ENCODE measurements around the gene SAT1.

SAT1 gene

DNA sequence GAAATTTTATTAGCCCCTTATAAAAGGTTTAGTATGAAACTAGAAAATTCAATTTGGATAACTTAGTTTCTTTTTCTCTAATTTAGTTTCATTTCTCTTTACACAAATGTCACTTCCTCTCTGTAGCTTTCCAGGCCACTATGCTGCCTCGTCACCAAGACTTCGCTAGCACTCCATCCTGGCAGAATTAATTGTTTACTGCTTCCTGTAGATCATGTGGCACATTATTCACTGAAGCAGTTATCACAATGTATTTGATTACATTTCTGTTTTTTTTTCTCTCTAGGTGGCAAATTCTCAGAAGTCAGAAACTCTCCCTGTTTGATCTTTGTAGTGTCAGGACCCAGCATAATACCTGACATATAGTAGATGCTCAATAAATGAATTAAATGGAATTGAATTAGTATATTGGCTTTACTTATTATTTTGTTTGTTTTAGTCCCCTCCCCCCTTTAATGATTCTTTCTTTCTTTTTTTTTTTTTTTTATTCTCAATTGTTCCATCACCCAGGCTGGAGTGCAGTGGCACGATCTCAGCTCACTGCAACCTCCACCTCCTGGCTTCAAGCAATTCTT lies 9.3 kb upstream of the SAT1 start:
- H3K27ac ChIP-seq (ENCODE audit: low read depth, low read length), result no peak overlapping the region
- H3K9ac ChIP-seq (ENCODE audit: low read depth in 1 of 2, low read length in 2 of 2), result no peak overlapping the region
- peaks cover 0 to 4% of the 10 kb centered on the region in 2 donors for H3K4me1 ChIP-seq (ENCODE audit: control insufficient read depth in 1 of 2, insufficient read depth in 2 of 2, low read length in 2 of 2)
- H3K36me3 ChIP-seq (ENCODE audit: control insufficient read depth in 1 of 2, insufficient read depth in 2 of 2, low read length in 2 of 2), result no peaks in the 10 kb centered on the region
- peak overlapping the region in 1 of 2 donors; percentile 35 for H3K4me3 ChIP-seq (ENCODE audit: low read depth in 1 of 2, low read length in 2 of 2)
- H3K27me3 ChIP-seq (ENCODE audit: control insufficient read depth in 1 of 2, insufficient read depth in 2 of 2, low read length in 2 of 2), result no peaks in the 10 kb centered on the region
- H3K9me3 ChIP-seq (ENCODE audit: control insufficient read depth in 1 of 2, low read length in 2 of 2), result no peaks in the 10 kb centered on the region

DNA sequence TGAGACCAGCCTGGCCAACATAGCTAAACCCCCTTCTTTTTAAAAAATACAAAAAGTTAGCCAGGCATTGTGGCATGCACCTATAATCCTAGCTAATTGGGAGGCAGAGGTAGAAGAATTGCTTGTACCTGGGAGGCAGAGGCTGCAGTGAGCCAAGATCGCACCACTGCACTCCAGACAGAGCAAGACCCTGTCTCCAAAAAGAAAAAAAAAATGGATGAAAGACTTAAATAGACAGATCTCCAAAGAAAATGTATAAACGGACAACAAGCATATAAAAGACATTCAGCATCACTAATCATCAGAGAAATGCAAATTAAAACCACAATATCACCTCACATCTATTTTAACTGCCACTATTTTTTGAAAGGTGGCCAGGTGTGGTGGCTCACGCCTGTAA lies 6.6 kb upstream of the SAT1 start:
- no peaks in the 10 kb centered on the region for H3K9me3 ChIP-seq (ENCODE audit: control insufficient read depth in 1 of 2, low read length in 2 of 2)
- no peaks in the 10 kb centered on the region for H3K36me3 ChIP-seq (ENCODE audit: control insufficient read depth in 1 of 2, insufficient read depth in 2 of 2, low read length in 2 of 2)
- H3K4me3 ChIP-seq (ENCODE audit: low read depth in 1 of 2, low read length in 2 of 2), result no peak overlapping the region
- H3K9ac ChIP-seq (ENCODE audit: low read depth in 1 of 2, low read length in 2 of 2), result no peak overlapping the region
- H3K27ac ChIP-seq (ENCODE audit: low read depth, low read length), result no peak overlapping the region
- H3K27me3 ChIP-seq (ENCODE audit: control insufficient read depth in 1 of 2, insufficient read depth in 2 of 2, low read length in 2 of 2), result no peaks in the 10 kb centered on the region
- H3K4me1 ChIP-seq (ENCODE audit: control insufficient read depth in 1 of 2, insufficient read depth in 2 of 2, low read length in 2 of 2), result peaks cover 0 to 4% of the 10 kb centered on the region in 2 donors

DNA sequence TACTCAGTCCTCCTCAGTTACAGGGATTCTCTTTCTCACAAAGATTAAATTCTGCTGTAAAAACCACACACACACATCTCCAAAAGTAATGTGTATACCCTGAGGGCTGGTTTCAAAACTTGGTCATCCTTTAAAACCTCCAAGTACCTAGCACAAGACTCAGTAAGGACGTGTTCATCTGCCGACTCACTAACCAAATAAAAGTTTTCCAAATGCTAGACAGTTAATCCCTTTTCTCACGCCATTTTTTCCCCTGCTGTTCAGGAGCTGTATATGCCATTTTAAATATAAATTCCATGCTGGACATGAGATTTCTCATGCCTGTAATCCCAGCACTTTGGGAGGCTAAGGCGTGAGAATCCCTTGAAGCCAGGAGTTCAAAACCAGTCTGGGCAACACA lies 3.9 kb upstream of the SAT1 start:
- Histone ChIP-seq H3K4me3 (ENCODE audit: low read depth in 1 of 2, low read length in 2 of 2) (no peak overlapping the region), H3K4me1 (ENCODE audit: control insufficient read depth in 1 of 2, insufficient read depth in 2 of 2, low read length in 2 of 2) (peaks cover 0 to 3% of the 10 kb centered on the region in 2 donors), H3K9ac (ENCODE audit: low read depth in 1 of 2, low read length in 2 of 2) (no peak overlapping the region), H3K27ac (ENCODE audit: low read depth, low read length) (no peak overlapping the region), H3K36me3 (ENCODE audit: control insufficient read depth in 1 of 2, insufficient read depth in 2 of 2, low read length in 2 of 2) (no peaks in the 10 kb centered on the region), H3K27me3 (ENCODE audit: control insufficient read depth in 1 of 2, insufficient read depth in 2 of 2, low read length in 2 of 2) (no peaks in the 10 kb centered on the region), H3K9me3 (ENCODE audit: control insufficient read depth in 1 of 2, low read length in 2 of 2) (no peaks in the 10 kb centered on the region)

DNA sequence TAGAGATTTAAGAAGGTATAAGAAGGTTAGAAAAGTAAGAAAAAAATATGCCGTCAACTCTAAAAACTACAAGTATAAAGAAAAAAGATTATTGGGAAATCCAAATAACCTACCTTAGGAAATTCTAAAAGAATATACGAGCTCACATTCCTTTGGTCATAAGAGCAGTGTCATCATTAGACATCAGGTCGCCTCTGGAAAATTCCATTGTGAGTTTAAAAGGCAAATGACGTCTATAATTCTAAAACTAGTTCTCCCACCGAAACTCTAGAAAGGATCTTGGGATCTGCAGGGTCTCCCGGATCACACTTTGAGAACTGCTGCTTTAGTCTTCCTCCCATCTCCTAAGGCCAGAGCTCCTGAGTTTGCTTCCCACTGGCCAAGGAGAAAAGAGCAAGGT lies 518 bp upstream of the SAT1 start:
- H3K4me3 ChIP-seq (ENCODE audit: low read depth in 1 of 2, low read length in 2 of 2), result peak overlapping the region in 1 of 2 donors; percentile 48
- no peaks in the 10 kb centered on the region for H3K9me3 ChIP-seq (ENCODE audit: control insufficient read depth in 1 of 2, low read length in 2 of 2)
- peaks cover 9 to 10% of the 10 kb centered on the region in 2 donors for H3K36me3 ChIP-seq (ENCODE audit: control insufficient read depth in 1 of 2, insufficient read depth in 2 of 2, low read length in 2 of 2)
- no peaks in the 10 kb centered on the region for H3K27me3 ChIP-seq (ENCODE audit: control insufficient read depth in 1 of 2, insufficient read depth in 2 of 2, low read length in 2 of 2)
- H3K27ac ChIP-seq (ENCODE audit: low read depth, low read length), result no peak overlapping the region
- H3K4me1 ChIP-seq (ENCODE audit: control insufficient read depth in 1 of 2, insufficient read depth in 2 of 2, low read length in 2 of 2), result peaks cover 3 to 5% of the 10 kb centered on the region in 2 donors
- peak overlapping the region; percentile 38 to 60 for H3K9ac ChIP-seq (ENCODE audit: low read depth in 1 of 2, low read length in 2 of 2)

DNA sequence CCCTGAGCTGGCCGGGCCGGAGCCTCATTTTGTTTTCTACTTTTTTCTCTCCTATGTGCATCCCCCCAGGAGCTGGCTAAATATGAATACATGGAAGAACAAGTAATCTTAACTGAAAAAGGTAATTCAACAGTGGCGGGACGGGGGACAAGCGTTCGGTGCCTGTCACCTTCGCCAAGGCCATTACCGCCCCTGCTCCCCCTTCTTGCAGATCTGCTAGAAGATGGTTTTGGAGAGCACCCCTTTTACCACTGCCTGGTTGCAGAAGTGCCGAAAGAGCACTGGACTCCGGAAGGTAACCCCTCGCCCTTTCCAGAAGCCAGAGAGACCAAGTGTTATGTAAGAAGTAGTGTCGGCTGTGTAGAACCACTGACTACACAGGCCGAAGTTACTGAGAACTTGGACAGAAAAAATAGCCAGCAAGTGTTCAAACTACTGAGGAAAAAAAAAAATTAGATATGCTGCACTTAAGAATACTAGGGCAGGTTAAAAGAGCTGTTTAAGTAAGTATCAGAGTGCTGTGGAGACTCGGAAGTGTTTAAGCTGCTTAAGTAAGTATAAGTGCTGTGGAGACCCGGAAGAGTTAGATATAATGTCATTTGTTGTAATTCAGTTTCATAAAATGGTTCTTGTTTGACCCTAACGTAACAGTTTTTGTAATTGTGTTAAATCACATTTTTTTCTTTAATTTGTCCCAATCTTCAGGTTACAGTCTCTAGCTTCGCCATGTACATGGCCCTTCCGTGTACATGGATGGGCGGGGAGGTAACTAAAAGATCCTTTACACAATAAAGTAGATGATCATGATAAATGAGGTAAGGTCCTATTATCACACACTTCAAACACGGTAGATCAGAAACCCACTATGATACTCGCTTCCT lies 856 bp downstream of the SAT1 start:
- peak overlapping the region; percentile 93 for H3K27ac ChIP-seq (ENCODE audit: low read depth, low read length)
- peaks cover 3 to 5% of the 10 kb centered on the region in 2 donors for H3K4me1 ChIP-seq (ENCODE audit: control insufficient read depth in 1 of 2, insufficient read depth in 2 of 2, low read length in 2 of 2)
- no peaks in the 10 kb centered on the region for H3K27me3 ChIP-seq (ENCODE audit: control insufficient read depth in 1 of 2, insufficient read depth in 2 of 2, low read length in 2 of 2)
- H3K9me3 ChIP-seq (ENCODE audit: control insufficient read depth in 1 of 2, low read length in 2 of 2), result no peaks in the 10 kb centered on the region
- peaks cover 9 to 10% of the 10 kb centered on the region in 2 donors for H3K36me3 ChIP-seq (ENCODE audit: control insufficient read depth in 1 of 2, insufficient read depth in 2 of 2, low read length in 2 of 2)
- H3K4me3 ChIP-seq (ENCODE audit: low read depth in 1 of 2, low read length in 2 of 2), result peak overlapping the region; percentile 88 to 90
- peak overlapping the region; percentile 88 to 100 for H3K9ac ChIP-seq (ENCODE audit: low read depth in 1 of 2, low read length in 2 of 2)

DNA sequence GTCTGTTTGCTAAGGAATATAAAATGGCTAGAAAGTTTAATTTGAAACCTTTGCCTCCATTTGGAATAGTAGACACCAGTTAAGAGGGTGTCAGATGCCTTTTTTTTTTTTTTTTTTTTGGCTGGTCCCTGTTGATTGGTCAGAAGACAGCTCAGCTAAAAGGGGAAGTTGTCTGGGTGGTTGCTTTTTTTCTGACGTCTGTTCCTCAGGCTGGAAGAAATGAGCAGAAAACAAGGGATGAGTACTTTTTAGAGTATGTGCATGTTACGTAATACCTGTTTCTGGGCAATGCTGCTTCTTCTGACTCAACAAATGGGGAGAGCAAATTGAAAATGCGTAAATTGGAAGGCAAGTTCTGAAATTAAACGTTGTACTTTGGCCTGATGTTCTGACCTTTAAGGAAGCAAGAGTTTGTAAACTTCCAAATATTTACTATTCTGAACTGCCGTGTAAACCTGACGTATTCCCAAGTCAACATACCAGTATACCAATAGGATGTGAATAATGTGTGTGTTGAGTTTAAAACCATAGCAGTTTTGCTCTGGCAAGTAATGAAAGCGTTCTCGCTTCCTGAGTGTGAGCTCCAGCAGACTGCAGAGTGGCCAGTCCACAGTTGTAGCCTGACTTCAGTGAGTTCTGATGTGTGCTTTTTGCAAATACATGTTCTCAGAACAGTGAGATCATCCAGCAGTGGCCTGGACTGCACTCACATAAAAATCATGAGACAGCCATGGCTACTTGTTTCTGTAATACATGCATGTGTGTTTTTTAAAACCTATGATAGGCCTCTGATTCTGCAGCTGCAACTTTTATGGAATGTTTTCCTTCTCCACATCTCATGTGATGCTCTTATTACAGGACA lies 1.7 kb downstream of the SAT1 start:
- Histone ChIP-seq H3K4me1 (ENCODE audit: control insufficient read depth in 1 of 2, insufficient read depth in 2 of 2, low read length in 2 of 2) (peaks cover 3 to 5% of the 10 kb centered on the region in 2 donors), H3K9ac (ENCODE audit: low read depth in 1 of 2, low read length in 2 of 2) (peak overlapping the region; percentile 88 to 100), H3K27me3 (ENCODE audit: control insufficient read depth in 1 of 2, insufficient read depth in 2 of 2, low read length in 2 of 2) (no peaks in the 10 kb centered on the region), H3K27ac (ENCODE audit: low read depth, low read length) (peak overlapping the region; percentile 93), H3K36me3 (ENCODE audit: control insufficient read depth in 1 of 2, insufficient read depth in 2 of 2, low read length in 2 of 2) (peaks cover 9 to 10% of the 10 kb centered on the region in 2 donors), H3K9me3 (ENCODE audit: control insufficient read depth in 1 of 2, low read length in 2 of 2) (no peaks in the 10 kb centered on the region), H3K4me3 (ENCODE audit: low read depth in 1 of 2, low read length in 2 of 2) (peak overlapping the region; percentile 88 to 90)

DNA sequence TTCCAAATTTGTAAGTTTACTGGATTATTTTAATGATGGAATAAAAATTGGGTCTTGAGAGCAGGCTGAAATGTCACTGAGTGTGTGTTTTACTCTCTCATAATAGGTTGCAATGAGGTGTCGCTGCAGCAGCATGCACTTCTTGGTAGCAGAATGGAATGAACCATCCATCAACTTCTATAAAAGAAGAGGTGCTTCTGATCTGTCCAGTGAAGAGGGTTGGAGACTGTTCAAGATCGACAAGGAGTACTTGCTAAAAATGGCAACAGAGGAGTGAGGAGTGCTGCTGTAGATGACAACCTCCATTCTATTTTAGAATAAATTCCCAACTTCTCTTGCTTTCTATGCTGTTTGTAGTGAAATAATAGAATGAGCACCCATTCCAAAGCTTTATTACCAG lies 2.6 kb downstream of the SAT1 start:
- H3K9ac ChIP-seq (ENCODE audit: low read depth in 1 of 2, low read length in 2 of 2), result peak overlapping the region; percentile 88 to 100
- no peaks in the 10 kb centered on the region for H3K27me3 ChIP-seq (ENCODE audit: control insufficient read depth in 1 of 2, insufficient read depth in 2 of 2, low read length in 2 of 2)
- no peaks in the 10 kb centered on the region for H3K9me3 ChIP-seq (ENCODE audit: control insufficient read depth in 1 of 2, low read length in 2 of 2)
- peaks cover 3 to 8% of the 10 kb centered on the region in 2 donors for H3K4me1 ChIP-seq (ENCODE audit: control insufficient read depth in 1 of 2, insufficient read depth in 2 of 2, low read length in 2 of 2)
- peaks cover 9 to 10% of the 10 kb centered on the region in 2 donors for H3K36me3 ChIP-seq (ENCODE audit: control insufficient read depth in 1 of 2, insufficient read depth in 2 of 2, low read length in 2 of 2)
- peak overlapping the region; percentile 93 for H3K27ac ChIP-seq (ENCODE audit: low read depth, low read length)
- peak overlapping the region; percentile 88 to 90 for H3K4me3 ChIP-seq (ENCODE audit: low read depth in 1 of 2, low read length in 2 of 2)

DNA sequence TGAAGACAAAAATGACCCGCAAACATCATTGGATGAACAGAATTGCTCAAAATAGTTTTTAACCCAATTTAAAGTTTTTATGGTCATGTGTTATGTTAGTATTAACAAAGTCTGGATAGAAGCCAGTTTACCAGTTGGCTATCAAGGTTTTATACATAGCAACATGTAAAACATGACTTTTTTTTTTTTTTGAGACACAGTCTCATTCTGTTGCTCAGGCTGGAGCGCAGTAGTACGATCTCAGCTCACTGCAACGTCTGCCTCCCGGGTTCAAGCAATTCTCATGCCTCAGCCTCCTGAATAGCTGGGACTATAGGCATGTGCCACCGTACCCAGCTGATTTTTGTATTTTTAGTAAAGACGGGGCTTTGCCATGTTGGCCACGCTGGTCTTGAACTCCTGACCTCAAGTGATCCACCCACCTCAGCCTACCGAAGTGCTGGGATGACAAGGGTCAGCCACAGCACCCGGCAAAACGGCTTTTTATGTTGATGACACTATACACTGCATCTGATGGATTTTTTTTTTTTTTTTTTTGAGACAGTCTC lies 3.4 kb downstream of the SAT1 start:
- Histone ChIP-seq H3K4me3 (ENCODE audit: low read depth in 1 of 2, low read length in 2 of 2) (peak overlapping the region; percentile 88 to 90), H3K9me3 (ENCODE audit: control insufficient read depth in 1 of 2, low read length in 2 of 2) (no peaks in the 10 kb centered on the region), H3K27me3 (ENCODE audit: control insufficient read depth in 1 of 2, insufficient read depth in 2 of 2, low read length in 2 of 2) (no peaks in the 10 kb centered on the region), H3K9ac (ENCODE audit: low read depth in 1 of 2, low read length in 2 of 2) (no peak overlapping the region), H3K36me3 (ENCODE audit: control insufficient read depth in 1 of 2, insufficient read depth in 2 of 2, low read length in 2 of 2) (peaks cover 9 to 10% of the 10 kb centered on the region in 2 donors), H3K27ac (ENCODE audit: low read depth, low read length) (no peak overlapping the region), H3K4me1 (ENCODE audit: control insufficient read depth in 1 of 2, insufficient read depth in 2 of 2, low read length in 2 of 2) (peaks cover 3 to 9% of the 10 kb centered on the region in 2 donors)

DNA sequence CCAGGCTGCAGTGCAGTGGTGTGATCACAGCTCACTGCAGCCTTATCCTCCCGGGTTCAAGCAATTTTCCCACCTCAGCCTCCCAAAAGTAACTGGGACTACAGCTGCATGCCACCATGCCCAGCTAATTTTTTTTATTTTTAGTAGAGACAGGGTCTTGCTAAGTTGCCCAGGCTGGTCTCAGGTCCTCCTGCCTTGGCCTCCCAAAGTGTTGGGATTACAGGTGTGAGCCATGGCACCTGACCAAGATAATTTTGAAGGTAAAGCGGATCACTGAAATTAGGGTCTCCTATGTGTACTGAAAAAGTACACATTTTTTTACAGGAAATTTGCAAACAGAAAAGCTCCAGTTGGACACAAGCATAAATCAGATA lies 4.8 kb downstream of the SAT1 start:
- no peak overlapping the region for H3K4me3 ChIP-seq (ENCODE audit: low read depth in 1 of 2, low read length in 2 of 2)
- no peak overlapping the region for H3K27ac ChIP-seq (ENCODE audit: low read depth, low read length)
- H3K9ac ChIP-seq (ENCODE audit: low read depth in 1 of 2, low read length in 2 of 2), result no peak overlapping the region
- peaks cover 9 to 10% of the 10 kb centered on the region in 2 donors for H3K36me3 ChIP-seq (ENCODE audit: control insufficient read depth in 1 of 2, insufficient read depth in 2 of 2, low read length in 2 of 2)
- no peaks in the 10 kb centered on the region for H3K9me3 ChIP-seq (ENCODE audit: control insufficient read depth in 1 of 2, low read length in 2 of 2)
- H3K4me1 ChIP-seq (ENCODE audit: control insufficient read depth in 1 of 2, insufficient read depth in 2 of 2, low read length in 2 of 2), result peaks cover 0 to 9% of the 10 kb centered on the region in 2 donors
- no peaks in the 10 kb centered on the region for H3K27me3 ChIP-seq (ENCODE audit: control insufficient read depth in 1 of 2, insufficient read depth in 2 of 2, low read length in 2 of 2)
